SK-N-SH treated with all-trans-retinoic acid at 6 μM for 48 hours (cell line): ENCODE data around the gene QRICH1.

Experiments used
- ATAC-seq: fragments of 200-7000 bp; cut with Tn5 transposase; 3 replicates; pipeline ENCODE4 v1.9.1; 2020; ENCODE audit warnings: mild to moderate bottlenecking, moderate library complexity
- ARNTL ChIP-seq: fragments of 450-650 bp; formaldehyde crosslinking; IDR thresholded peaks from 2 replicates; pipeline ENCODE4 v1.5.0; 2020; ENCODE audit warnings: low read depth, mild to moderate bottlenecking, moderate library complexity, borderline replicate concordance
- BACH2 ChIP-seq: fragments of 250-450 bp; sonication (Bioruptor Pico); IDR thresholded peaks from 2 replicates; pipeline ENCODE4 v1.9.0; 2021; ENCODE audit warnings: mild to moderate bottlenecking, borderline replicate concordance
- CSDC2 ChIP-seq: fragments of 250-450 bp; sonication (Bioruptor Pico); IDR thresholded peaks from 2 replicates; pipeline ENCODE4 v1.5.0; 2020; ENCODE audit warnings: mild to moderate bottlenecking, moderate library complexity
- CSRNP3 ChIP-seq: fragments of 250-450 bp; sonication (Bioruptor Pico); IDR thresholded peaks from 2 replicates; pipeline ENCODE4 v1.5.1; 2021; ENCODE audit warnings: mild to moderate bottlenecking, moderate library complexity
- ESRRG ChIP-seq: fragments of 250-450 bp; sonication (Bioruptor Pico); IDR thresholded peaks from 2 replicates; pipeline ENCODE4 v1.6.1; 2021; ENCODE audit warnings: mild to moderate bottlenecking
- GLIS3 ChIP-seq: fragments of 250-450 bp; sonication (Bioruptor Pico); IDR thresholded peaks from 2 replicates; pipeline ENCODE4 v1.5.0; 2020; ENCODE audit warnings: mild to moderate bottlenecking, moderate library complexity
- OSR1 ChIP-seq: fragments of 250-450 bp; sonication (Bioruptor Pico); IDR thresholded peaks from 2 replicates; pipeline ENCODE4 v1.8.0; 2022; ENCODE audit warnings: moderate library complexity, mild to moderate bottlenecking, inconsistent platforms
- PATZ1 ChIP-seq: fragments of 250-450 bp; sonication (Bioruptor Pico); IDR thresholded peaks from 2 replicates; pipeline ENCODE4 v1.8.0; 2020; ENCODE audit warnings: mild to moderate bottlenecking, moderate library complexity, borderline replicate concordance
- POU6F1 ChIP-seq: fragments of 250-450 bp; sonication (Bioruptor Pico); IDR thresholded peaks from 2 replicates; pipeline ENCODE4 v1.8.0; 2021; ENCODE audit warnings: low read depth, mild to moderate bottlenecking, moderate library complexity, borderline replicate concordance
- PPARA ChIP-seq: fragments of 250-450 bp; sonication (Bioruptor Pico); IDR thresholded peaks from 2 replicates; pipeline ENCODE4 v1.5.0; 2020; ENCODE audit warnings: mild to moderate bottlenecking, borderline replicate concordance
- RARB ChIP-seq: fragments of 250-450 bp; sonication (Bioruptor Pico); IDR thresholded peaks from 2 replicates; pipeline ENCODE4 v1.8.0; 2021; ENCODE audit warnings: mild to moderate bottlenecking, moderate library complexity
- SNAI2 ChIP-seq: fragments of 250-450 bp; sonication (Bioruptor Pico); IDR thresholded peaks from 2 replicates; pipeline ENCODE4 v1.5.0; 2020; ENCODE audit warnings: mild to moderate bottlenecking, moderate library complexity
- TCF4 ChIP-seq: fragments of 250-450 bp; sonication (Bioruptor Pico); IDR thresholded peaks from 2 replicates; pipeline ENCODE4 v1.8.0; 2021; ENCODE audit warnings: mild to moderate bottlenecking, moderate library complexity, borderline replicate concordance
- TOX ChIP-seq: fragments of 250-450 bp; sonication (Bioruptor Pico); IDR thresholded peaks from 2 replicates; pipeline ENCODE4 v1.8.0; 2021; ENCODE audit warnings: mild to moderate bottlenecking, moderate library complexity, borderline replicate concordance
- ZC3H10 ChIP-seq: fragments of 250-450 bp; sonication (Bioruptor Pico); IDR thresholded peaks from 2 replicates; pipeline ENCODE4 v1.5.1; 2021; ENCODE audit warnings: mild to moderate bottlenecking, moderate library complexity
- ZFP3 ChIP-seq: fragments of 250-450 bp; sonication (Bioruptor Pico); IDR thresholded peaks from 2 replicates; pipeline ENCODE4 v1.5.0; 2020; ENCODE audit warnings: mild to moderate bottlenecking, moderate library complexity
- ZFP30 ChIP-seq: fragments of 450-650 bp; formaldehyde crosslinking; IDR thresholded peaks from 2 replicates; pipeline ENCODE4 v1.5.0; 2022; ENCODE audit warnings: mild to moderate bottlenecking, moderate library complexity
- ZNF565 ChIP-seq: fragments of 450-650 bp; formaldehyde crosslinking; conservative IDR thresholded peaks from 2 replicates; pipeline ENCODE4 v1.5.0; 2020; ENCODE audit warnings: low read depth, mild to moderate bottlenecking, moderate library complexity
- ZNF70 ChIP-seq: fragments of 450-650 bp; formaldehyde crosslinking; IDR thresholded peaks from 2 replicates; pipeline ENCODE4 v1.5.0; 2020; ENCODE audit warnings: mild to moderate bottlenecking, moderate library complexity
- ZNF8 ChIP-seq: fragments of 450-650 bp; formaldehyde crosslinking; IDR thresholded peaks from 2 replicates; pipeline ENCODE4 v1.5.0; 2020; ENCODE audit warnings: mild to moderate bottlenecking, moderate library complexity
- TF ChIP-seq, protein P1 (sequence below): fragments of 250-450 bp; sonication (Bioruptor Pico); IDR thresholded peaks from 2 replicates; pipeline ENCODE4 v1.5.0; 2020; ENCODE audit warnings: mild to moderate bottlenecking, moderate library complexity

The QRICH1 gene

GRCh38 chr3:49025005-49025792 is 68.7 kb downstream of the QRICH1 start:
- TF ChIP-seq PATZ1 (CRISPR knock-in tag): no peak
- no peak for TF ChIP-seq ARNTL (CRISPR knock-in tag)
- no peak for TF ChIP-seq ZC3H10 (CRISPR knock-in tag)
- no peak for TF ChIP-seq ZNF70 (CRISPR knock-in tag)
- no peak for TF ChIP-seq BACH2 (CRISPR knock-in tag)
- TF ChIP-seq CSRNP3 (CRISPR knock-in tag): no peak
- TF ChIP-seq PPARA (CRISPR knock-in tag): no peak
- no peak for TF ChIP-seq OSR1 (CRISPR knock-in tag)
- TF ChIP-seq SNAI2: no peak
- TF ChIP-seq ESRRG (CRISPR knock-in tag): no peak
- TF ChIP-seq POU6F1: no peak
- TF ChIP-seq ZFP3 (CRISPR knock-in tag): no peak
- TF ChIP-seq CSDC2 (CRISPR knock-in tag): no peak
- TF ChIP-seq TCF4 (CRISPR knock-in tag): no peak
- no peak for ATAC-seq

GRCh38 chr3:49024449-49024848 is 69.4 kb downstream of the QRICH1 start:
- TF ChIP-seq CSDC2 (CRISPR knock-in tag) (no peak), PATZ1 (CRISPR knock-in tag) (no peak), ZC3H10 (CRISPR knock-in tag) (no peak), CSRNP3 (CRISPR knock-in tag) (no peak), ZNF8 (CRISPR knock-in tag) (no peak), SNAI2 (no peak), ESRRG (CRISPR knock-in tag) (no peak), OSR1 (CRISPR knock-in tag) (no peak), TOX (CRISPR knock-in tag) (no peak), ZFP30 (CRISPR knock-in tag) (no peak), GLIS3 (CRISPR knock-in tag) (no peak), RARB (CRISPR knock-in tag) (no peak)
- ATAC-seq: no peak

GRCh38 chr3:49023775-49024174 is 70.1 kb downstream of the QRICH1 start:
- no peak for ATAC-seq
- TF ChIP-seq TCF4 (CRISPR knock-in tag) (no peak), OSR1 (CRISPR knock-in tag) (no peak), PPARA (CRISPR knock-in tag) (no peak), POU6F1 (no peak), RARB (CRISPR knock-in tag) (no peak), BACH2 (CRISPR knock-in tag) (no peak), ZNF70 (CRISPR knock-in tag) (no peak), SNAI2 (no peak), ZNF8 (CRISPR knock-in tag) (no peak), ZNF565 (CRISPR knock-in tag) (no peak), ZFP3 (CRISPR knock-in tag) (no peak), GLIS3 (CRISPR knock-in tag) (no peak)
- TF ChIP-seq, protein P1, sequence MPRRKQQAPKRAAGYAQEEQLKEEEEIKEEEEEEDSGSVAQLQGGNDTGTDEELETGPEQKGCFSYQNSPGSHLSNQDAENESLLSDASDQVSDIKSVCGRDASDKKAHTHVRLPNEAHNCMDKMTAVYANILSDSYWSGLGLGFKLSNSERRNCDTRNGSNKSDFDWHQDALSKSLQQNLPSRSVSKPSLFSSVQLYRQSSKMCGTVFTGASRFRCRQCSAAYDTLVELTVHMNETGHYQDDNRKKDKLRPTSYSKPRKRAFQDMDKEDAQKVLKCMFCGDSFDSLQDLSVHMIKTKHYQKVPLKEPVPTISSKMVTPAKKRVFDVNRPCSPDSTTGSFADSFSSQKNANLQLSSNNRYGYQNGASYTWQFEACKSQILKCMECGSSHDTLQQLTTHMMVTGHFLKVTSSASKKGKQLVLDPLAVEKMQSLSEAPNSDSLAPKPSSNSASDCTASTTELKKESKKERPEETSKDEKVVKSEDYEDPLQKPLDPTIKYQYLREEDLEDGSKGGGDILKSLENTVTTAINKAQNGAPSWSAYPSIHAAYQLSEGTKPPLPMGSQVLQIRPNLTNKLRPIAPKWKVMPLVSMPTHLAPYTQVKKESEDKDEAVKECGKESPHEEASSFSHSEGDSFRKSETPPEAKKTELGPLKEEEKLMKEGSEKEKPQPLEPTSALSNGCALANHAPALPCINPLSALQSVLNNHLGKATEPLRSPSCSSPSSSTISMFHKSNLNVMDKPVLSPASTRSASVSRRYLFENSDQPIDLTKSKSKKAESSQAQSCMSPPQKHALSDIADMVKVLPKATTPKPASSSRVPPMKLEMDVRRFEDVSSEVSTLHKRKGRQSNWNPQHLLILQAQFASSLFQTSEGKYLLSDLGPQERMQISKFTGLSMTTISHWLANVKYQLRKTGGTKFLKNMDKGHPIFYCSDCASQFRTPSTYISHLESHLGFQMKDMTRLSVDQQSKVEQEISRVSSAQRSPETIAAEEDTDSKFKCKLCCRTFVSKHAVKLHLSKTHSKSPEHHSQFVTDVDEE (CRISPR knock-in tag): no peak
